GF-D8 (cell line): ENCODE results near the gene RPL28.

Source experiments
- DNase-seq: peaks from one replicate; lab custom pipeline; 2025; lab: John Stamatoyannopoulos, UW

Gene RPL28

GRCh38 chr19:55451163-55451964, 65.6 kb downstream of the RPL28 start:
- no peak for DNase-seq

GRCh38 chr19:55451965-55452748, 66.4 kb downstream of the RPL28 start:
- DNase-seq: no peak
